GM23338 (cell line): ENCODE measurements around the gene KIAA0513.

ENCODE experiments used
- EZH2 ChIP-seq: fragments of 200-600 bp; sonication (generic); IDR thresholded peaks from one replicate; pipeline ENCODE4 v1.8.0; 2017; ENCODE audit warnings: antibody characterized with exemption, mild to moderate bottlenecking, low read depth; ENCODE audit not compliant: unreplicated experiment
- TF ChIP-seq, protein P1 (sequence below), 2 experiments: fragments of 200-600 bp in 1 of 2; sonication (generic) in 1 of 2; conservative IDR thresholded peaks; 2 replicates each; pipeline versions ENCODE4 v1.5.1 to v1.6.1; 2016 to 2017; ENCODE audit warnings: antibody characterized with exemption in 2 of 2, low read depth in 2 of 2, mild to moderate bottlenecking in 2 of 2, moderate library complexity in 1 of 2

DNA sequence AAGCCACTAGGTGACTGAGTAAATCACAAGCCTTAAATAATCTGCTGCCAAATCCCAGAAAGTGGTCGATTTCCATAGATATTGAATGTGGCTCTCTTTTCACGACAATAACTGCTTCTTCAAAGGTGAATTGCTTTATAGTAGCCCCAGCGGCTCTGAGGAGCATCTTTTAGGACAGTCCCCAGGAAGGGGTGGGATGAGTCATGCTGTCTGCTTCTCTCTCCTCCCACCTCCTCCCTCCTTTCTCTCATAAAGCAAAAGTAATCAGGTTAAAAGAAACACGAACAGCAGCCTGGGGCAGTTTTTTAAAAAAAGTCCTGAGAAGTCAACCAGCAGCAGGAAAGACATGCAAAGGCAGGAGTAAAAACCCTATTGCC lies 1.8 kb downstream of the KIAA0513 start:
- TF ChIP-seq, protein P1, sequence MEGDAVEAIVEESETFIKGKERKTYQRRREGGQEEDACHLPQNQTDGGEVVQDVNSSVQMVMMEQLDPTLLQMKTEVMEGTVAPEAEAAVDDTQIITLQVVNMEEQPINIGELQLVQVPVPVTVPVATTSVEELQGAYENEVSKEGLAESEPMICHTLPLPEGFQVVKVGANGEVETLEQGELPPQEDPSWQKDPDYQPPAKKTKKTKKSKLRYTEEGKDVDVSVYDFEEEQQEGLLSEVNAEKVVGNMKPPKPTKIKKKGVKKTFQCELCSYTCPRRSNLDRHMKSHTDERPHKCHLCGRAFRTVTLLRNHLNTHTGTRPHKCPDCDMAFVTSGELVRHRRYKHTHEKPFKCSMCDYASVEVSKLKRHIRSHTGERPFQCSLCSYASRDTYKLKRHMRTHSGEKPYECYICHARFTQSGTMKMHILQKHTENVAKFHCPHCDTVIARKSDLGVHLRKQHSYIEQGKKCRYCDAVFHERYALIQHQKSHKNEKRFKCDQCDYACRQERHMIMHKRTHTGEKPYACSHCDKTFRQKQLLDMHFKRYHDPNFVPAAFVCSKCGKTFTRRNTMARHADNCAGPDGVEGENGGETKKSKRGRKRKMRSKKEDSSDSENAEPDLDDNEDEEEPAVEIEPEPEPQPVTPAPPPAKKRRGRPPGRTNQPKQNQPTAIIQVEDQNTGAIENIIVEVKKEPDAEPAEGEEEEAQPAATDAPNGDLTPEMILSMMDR (conservative IDR thresholded peaks at IDR 0.05; ENCODE audit: low read depth in 2 of 2), result no peak
- no peak for TF ChIP-seq EZH2
